Muscle of leg (tissue), 11 donors: ENCODE results near the gene DUSP15. TPM values are rescaled to one million over a fixed set of nuclear protein-coding genes. Genes with fewer than 3 reads are reported as not detected.

Source experiments
- DNase-seq: peaks from one replicate; pipeline ENCODE4 v3.0.0; 2013
- H3K27ac ChIP-seq: one replicate; pipeline ENCODE4 v1.5.1; 2013; ENCODE audit warnings: mild to moderate bottlenecking, low read length, control low read depth
- H3K27me3 ChIP-seq: one replicate; pipeline ENCODE4 v1.6.1; 2013; ENCODE audit warnings: low read length; ENCODE audit not compliant: control insufficient read depth, insufficient read depth
- H3K36me3 ChIP-seq: one replicate; pipeline ENCODE4 v1.6.1; 2013; ENCODE audit warnings: low read length; ENCODE audit not compliant: control insufficient read depth, insufficient read depth
- H3K4me1 ChIP-seq: one replicate; pipeline ENCODE4 v1.6.1; 2013; ENCODE audit warnings: low read length; ENCODE audit not compliant: control insufficient read depth, insufficient read depth
- H3K4me3 ChIP-seq: one replicate; pipeline ENCODE4 v1.5.1; 2013; ENCODE audit warnings: low read length, control low read depth
- H3K9me3 ChIP-seq: replicated peaks from 2 replicates; pipeline ENCODE4 v1.6.1; 2013; ENCODE audit warnings: low read depth, low read length; ENCODE audit not compliant: control insufficient read depth
- WGBS: methylation state at CpG from one replicate; pipeline ENCODE4 v1.1.5; 2013; ENCODE audit warnings: missing lambda C conversion rate; ENCODE audit not compliant: insufficient coverage; 5-methylcytosine and 5-hydroxymethylcytosine counted together
- polyA plus RNA-seq, 8 donors: library from polyadenylated mRNA; unstranded; fragments of 120-200 nt; gene quantifications; one replicate each; pipeline versions ENCODE4 v1.2.1 to v1.2.3, GENCODE V29; 2013; ENCODE audit warnings: inconsistent platforms in 1 of 8, low replicate concordance in 1 of 8; ENCODE audit not compliant: insufficient read length in 8 of 8, insufficient read depth in 1 of 8
- total RNA-seq: library from RNA; stranded (reverse); fragments of 120-200 nt; gene quantifications from one replicate; pipeline ENCODE4 v1.2.4, GENCODE V29; 2013

DUSP15 gene
- total and polyA plus RNA-seq, 9 donors = 1.6 to 5.1 (median 2.4) TPM

GRCh38 chr20:31839782-31840487 is 30.4 kb downstream of the DUSP15 start:
- H3K9me3 ChIP-seq = no peaks in the 10 kb centered on the region
- WGBS = 14% methylated on average over 1 of the region's 5 CpGs
- H3K36me3 ChIP-seq = no peaks in the 10 kb centered on the region
- H3K4me1 ChIP-seq = peaks cover 67% of the 10 kb centered on the region
- H3K4me3 ChIP-seq = no peak overlapping the region
- DNase-seq = no peak
- H3K27ac ChIP-seq = no peak overlapping the region
- H3K27me3 ChIP-seq = no peaks in the 10 kb centered on the region

- no peaks in the 10 kb centered on the region for H3K9me3 ChIP-seq
- H3K36me3 ChIP-seq = peaks cover 4% of the 10 kb centered on the region
- no peak for DNase-seq
- no peak overlapping the region for H3K4me3 ChIP-seq
- no peaks in the 10 kb centered on the region for H3K27me3 ChIP-seq
- peaks cover 76% of the 10 kb centered on the region for H3K4me1 ChIP-seq
- peak overlapping the region; percentile 48 for H3K27ac ChIP-seq
- 74% methylated on average over 3 of the region's 9 CpGs for WGBS
These were observed 31.6 kb downstream of the DUSP15 start for GRCh38 chr20:31838646-31839292.

- Histone ChIP-seq H3K27ac (peak overlapping the region; percentile 48), H3K9me3 (no peaks in the 10 kb centered on the region), H3K27me3 (no peaks in the 10 kb centered on the region), H3K36me3 (peaks cover 7% of the 10 kb centered on the region), H3K4me1 (peaks cover 75% of the 10 kb centered on the region), H3K4me3 (no peak overlapping the region)
- peak; percentile 68 for DNase-seq
- WGBS = 24% methylated on average over 2 of the region's 3 CpGs
These were observed 32.4 kb downstream of the DUSP15 start for GRCh38 chr20:31837896-31838397.

DNA sequence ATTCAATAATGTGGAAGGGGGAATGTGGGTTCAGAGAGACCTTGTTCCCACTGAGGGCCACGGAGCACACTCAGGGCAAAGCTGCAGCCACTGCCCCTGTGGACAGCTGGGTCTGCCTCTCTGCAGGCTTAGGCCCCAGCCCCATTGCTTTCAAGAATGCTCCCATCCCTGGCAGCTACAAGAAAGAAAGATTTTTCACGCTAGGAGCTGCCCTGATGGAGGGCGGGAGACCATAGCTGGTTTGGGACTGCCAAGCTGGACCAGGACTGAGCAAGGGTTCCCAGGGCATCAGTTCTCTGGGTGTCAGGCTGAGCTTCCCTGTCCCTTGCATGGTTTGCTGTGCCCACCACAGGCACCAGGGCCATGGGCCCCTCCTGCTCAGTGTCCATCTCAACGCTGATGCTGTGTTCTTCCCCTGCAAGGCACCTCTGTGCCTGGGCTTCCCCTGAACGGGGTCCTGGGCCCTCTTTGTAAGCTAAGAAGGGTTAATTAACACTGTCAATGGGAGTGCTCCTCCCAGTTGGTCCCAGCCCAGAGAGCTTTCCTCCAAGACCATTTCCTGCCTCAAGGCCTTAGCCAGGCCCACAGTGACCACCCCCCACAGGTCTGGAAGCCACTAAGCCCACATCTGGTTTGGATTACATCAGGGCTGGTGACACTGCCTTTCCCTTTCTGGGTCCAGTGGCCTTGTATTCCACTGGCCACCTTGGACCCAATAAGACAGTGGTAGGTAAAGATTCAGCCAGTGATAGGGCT is 33.3 kb downstream of the DUSP15 start:
- Histone ChIP-seq H3K27ac (peak overlapping the region; percentile 48), H3K36me3 (peaks cover 7% of the 10 kb centered on the region), H3K4me1 (peaks cover 65% of the 10 kb centered on the region), H3K9me3 (no peaks in the 10 kb centered on the region), H3K4me3 (no peak overlapping the region), H3K27me3 (no peaks in the 10 kb centered on the region)
- 71% methylated on average over 3 of the region's 5 CpGs for WGBS
- DNase-seq = peak; percentile 74

DNA sequence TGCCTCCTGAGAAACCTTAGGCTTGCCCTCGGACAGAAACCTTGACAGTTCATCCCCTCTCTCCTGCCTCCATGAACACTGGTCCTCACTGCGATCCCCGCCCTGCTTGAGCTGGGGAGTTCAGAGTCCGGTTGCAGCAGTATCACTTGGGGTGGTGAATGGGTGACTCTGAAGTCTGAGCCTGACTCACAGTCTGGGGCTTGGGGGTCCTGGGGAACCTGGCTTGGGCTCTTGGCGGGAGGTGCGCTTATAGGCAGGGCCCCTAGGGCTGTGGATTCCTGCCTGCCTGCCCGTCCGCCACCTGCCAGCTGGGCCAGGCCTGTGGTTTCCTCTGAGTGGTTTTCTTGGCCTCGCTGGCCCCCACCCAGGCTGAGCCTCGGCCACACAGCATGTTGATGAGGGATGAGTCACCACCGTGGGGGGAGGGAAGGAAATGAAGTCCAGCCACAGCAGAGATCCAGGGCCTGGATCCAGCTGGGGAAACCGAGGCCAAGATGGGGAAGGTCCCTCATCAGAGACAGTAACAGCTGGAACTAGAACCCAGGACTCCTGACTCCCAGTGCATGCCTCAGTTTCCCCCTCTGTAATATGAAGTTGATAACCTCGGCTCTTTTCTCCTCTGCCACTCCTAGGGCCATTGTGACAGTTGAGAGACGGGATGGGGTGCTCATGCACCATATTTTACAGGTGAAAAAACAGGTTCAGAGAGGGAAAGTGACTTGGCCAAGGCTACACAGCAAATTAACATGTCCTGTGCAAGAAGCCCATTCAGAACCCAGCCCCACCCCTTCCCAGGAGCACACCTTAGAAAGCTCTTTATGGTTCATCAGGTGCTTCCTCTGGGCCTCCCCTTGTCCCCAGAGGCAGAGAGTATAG is 34.1 kb downstream of the DUSP15 start:
- Histone ChIP-seq H3K36me3 (peaks cover 12% of the 10 kb centered on the region), H3K4me3 (no peak overlapping the region), H3K4me1 (peaks cover 58% of the 10 kb centered on the region), H3K9me3 (no peaks in the 10 kb centered on the region), H3K27me3 (no peaks in the 10 kb centered on the region), H3K27ac (peak overlapping the region; percentile 48)
- WGBS = 9% methylated on average over 7 of the region's 14 CpGs
- peak; percentile 87 for DNase-seq

DNA sequence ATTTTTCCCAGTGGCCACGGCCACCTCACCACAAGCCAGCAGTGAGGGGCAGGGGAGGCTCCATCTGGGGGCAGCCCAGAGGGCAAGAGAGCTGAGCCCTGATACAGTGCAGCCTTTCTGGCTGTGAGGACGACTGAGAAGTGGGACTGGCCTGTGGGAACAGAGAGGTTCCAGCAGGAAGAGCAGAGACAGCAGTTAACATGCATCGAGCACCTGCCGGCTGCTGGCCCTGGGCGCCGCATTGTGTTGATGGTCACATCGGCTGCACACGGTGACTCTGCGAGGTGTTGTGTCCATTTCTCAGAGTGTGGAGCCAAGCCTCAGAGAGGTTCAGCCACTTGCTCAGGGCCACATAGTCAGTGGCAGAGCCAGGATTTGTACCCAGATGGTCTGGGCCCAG is 34.8 kb downstream of the DUSP15 start:
- H3K4me1 ChIP-seq = peaks cover 52% of the 10 kb centered on the region
- H3K27me3 ChIP-seq = no peaks in the 10 kb centered on the region
- no peak for DNase-seq
- H3K36me3 ChIP-seq = peaks cover 13% of the 10 kb centered on the region
- 55% methylated on average over 9 of the region's 9 CpGs for WGBS
- no peaks in the 10 kb centered on the region for H3K9me3 ChIP-seq
- H3K27ac ChIP-seq = peak overlapping the region; percentile 18
- no peak overlapping the region for H3K4me3 ChIP-seq

- Histone ChIP-seq H3K4me1 (peaks cover 48% of the 10 kb centered on the region), H3K9me3 (no peaks in the 10 kb centered on the region), H3K27ac (peak overlapping the region; percentile 42), H3K36me3 (peaks cover 22% of the 10 kb centered on the region), H3K27me3 (no peaks in the 10 kb centered on the region), H3K4me3 (no peak overlapping the region)
- DNase-seq = no peak
- WGBS = 31% methylated on average over 14 of the region's 20 CpGs
These were observed 36.3 kb downstream of the DUSP15 start for GRCh38 chr20:31833931-31834521.

DNA sequence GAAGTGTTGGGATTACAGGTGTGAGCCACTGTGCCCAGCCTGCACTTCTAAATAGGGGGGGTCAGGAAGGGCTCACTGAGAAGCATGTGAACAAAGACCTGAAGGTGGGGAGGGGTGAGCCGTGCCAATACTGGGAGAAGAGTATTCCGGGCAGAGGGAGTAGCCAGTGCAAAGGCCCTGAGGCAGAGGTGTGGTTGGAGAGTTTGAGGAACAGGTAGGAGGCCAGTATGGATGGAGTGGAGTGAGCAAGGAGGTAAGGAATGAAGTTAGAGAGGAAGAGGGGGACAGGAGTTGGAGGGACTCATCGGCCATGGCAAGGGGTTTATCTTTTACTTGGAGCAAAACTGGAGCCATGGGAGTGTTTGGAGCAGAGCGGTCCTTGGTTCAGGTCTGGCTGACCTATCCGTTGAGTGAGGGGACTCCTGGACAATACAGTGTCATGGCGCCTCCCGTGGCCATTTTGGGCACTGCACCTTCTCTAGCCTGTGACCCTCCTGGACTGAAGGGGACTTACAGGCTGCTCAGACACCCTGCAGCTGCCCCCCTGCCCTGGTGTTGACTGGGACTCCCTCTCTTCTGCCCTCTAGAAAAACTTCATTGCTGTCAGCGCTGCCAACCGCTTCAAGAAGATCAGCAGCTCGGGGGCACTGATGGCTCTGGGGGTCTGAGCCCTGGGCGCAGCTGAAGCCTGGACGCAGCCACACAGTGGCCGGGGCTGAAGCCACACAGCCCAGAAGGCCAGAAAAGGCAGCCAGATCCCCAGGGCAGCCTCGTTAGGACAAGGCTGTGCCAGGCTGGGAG is 37.0 kb downstream of the DUSP15 start:
- Histone ChIP-seq H3K27ac (peak overlapping the region; percentile 3), H3K4me3 (no peak overlapping the region), H3K9me3 (no peaks in the 10 kb centered on the region), H3K27me3 (no peaks in the 10 kb centered on the region), H3K36me3 (peaks cover 29% of the 10 kb centered on the region), H3K4me1 (peaks cover 45% of the 10 kb centered on the region)
- DNase-seq = peak; percentile 66
- WGBS = 55% methylated on average over 14 of the region's 14 CpGs
